Tibial nerve (tissue), 4 donors: ENCODE results near the gene PSMB1. TPM values are rescaled to one million over a fixed set of nuclear protein-coding genes. Genes with fewer than 3 reads are reported as not detected.

ENCODE experiments used
- DNase-seq, 2 donors: peaks; one replicate each; pipeline ENCODE4 v3.0.0-alpha.2; 2019; ENCODE audit warnings: low spot score in 2 of 2
- H3K27ac ChIP-seq, 4 donors: fragments of 200-600 bp; sonication (generic) in 3 of 4; one replicate each; pipeline ENCODE4 v1.5.1; 2017 to 2019; ENCODE audit warnings: mild to moderate bottlenecking in 1 of 4
- H3K27me3 ChIP-seq, 2 donors: fragments of 200-600 bp; sonication (generic) in 1 of 2; one replicate each; pipeline versions ENCODE4 v1.5.1 to v1.6.0; 2017 to 2019
- H3K36me3 ChIP-seq, 3 donors: fragments of 200-600 bp; sonication (generic); one replicate each; pipeline ENCODE4 v1.5.1; 2018 to 2019
- H3K4me1 ChIP-seq, 4 donors: fragments of 200-600 bp; sonication (generic) in 3 of 4; one replicate each; pipeline ENCODE4 v1.5.1; 2017 to 2019
- H3K4me3 ChIP-seq, 4 donors: fragments of 200-600 bp; sonication (generic) in 3 of 4; one replicate each; pipeline ENCODE4 v1.5.1; 2017 to 2019; ENCODE audit warnings: mild to moderate bottlenecking in 1 of 4, moderate library complexity in 1 of 4
- H3K9me3 ChIP-seq, 4 donors: fragments of 200-600 bp; sonication (generic) in 3 of 4; one replicate each; pipeline ENCODE4 v1.5.1; 2017 to 2019
- CTCF ChIP-seq, 5 experiments: fragments of 200-600 bp in 3 of 5; fragments of 450-650 bp in 2 of 5; sonication (generic) in 3 of 5; IDR thresholded peaks; one replicate each; pipeline ENCODE4 v1.5.1; 2016 to 2019; ENCODE audit warnings: antibody characterized with exemption in 5 of 5, mild to moderate bottlenecking in 3 of 5, moderate library complexity in 2 of 5
- EP300 ChIP-seq, 2 donors: sonication (generic); formaldehyde crosslinking; IDR thresholded peaks; one replicate each; pipeline ENCODE4 v1.6.1; 2017; ENCODE audit warnings: antibody characterized with exemption in 2 of 2, mild to moderate bottlenecking in 1 of 2
- POLR2A ChIP-seq, 2 donors: fragments of 450-650 bp; IDR thresholded peaks; one replicate each; pipeline ENCODE4 v1.6.1; 2017; ENCODE audit warnings: antibody characterized with exemption in 2 of 2, mild to moderate bottlenecking in 2 of 2, moderate library complexity in 2 of 2
- WGBS, 2 donors: methylation state at CpG; one replicate each; pipeline ENCODE4 v1.1.5; 2018; 5-methylcytosine and 5-hydroxymethylcytosine counted together
- total RNA-seq, 4 donors: library from RNA; depleted of rRNA; stranded (reverse); fragments of >200 nt; gene quantifications; one replicate each; pipeline ENCODE4 v1.1.0, GENCODE V29; 2016

Gene PSMB1
- total RNA-seq, 4 donors from 2014 or later = 122 to 207 (median 155) TPM

GRCh38 chr6:170553534-170554012 lies 466 bp upstream of the PSMB1 start:
- peak overlapping the region; percentile 92 to 97 (median 96) for H3K27ac ChIP-seq
- TF ChIP-seq CTCF (IDR thresholded peaks at IDR 0.05) = no peak
- no peak for TF ChIP-seq EP300 (IDR thresholded peaks at IDR 0.05)
- TF ChIP-seq POLR2A (IDR thresholded peaks at IDR 0.05) = no peak
- peak in 1 of 2 donors; percentile 51 for DNase-seq
- peaks cover 6 to 73% (median 39%) of the 10 kb centered on the region in 4 donors for H3K4me1 ChIP-seq
- 0% methylated on average over 13 of the region's 13 CpGs for WGBS, 2 donors
- peak overlapping the region; percentile 85 to 99 (median 86) for H3K4me3 ChIP-seq
- no peaks in the 10 kb centered on the region for H3K9me3 ChIP-seq
- H3K27me3 ChIP-seq = no peaks in the 10 kb centered on the region
- peaks cover 0 to 25% (median 0%) of the 10 kb centered on the region in 3 donors for H3K36me3 ChIP-seq

- DNase-seq = no peak
- Histone ChIP-seq H3K4me1 (peaks cover 0 to 28% (median 7%) of the 10 kb centered on the region in 4 donors), H3K4me3 (no peak overlapping the region), H3K36me3 (peaks cover 0 to 95% (median 35%) of the 10 kb centered on the region in 3 donors), H3K9me3 (no peaks in the 10 kb centered on the region), H3K27me3 (no peaks in the 10 kb centered on the region), H3K27ac (no peak overlapping the region)
- TF ChIP-seq EP300 (IDR thresholded peaks at IDR 0.05) = no peak
- no peak for TF ChIP-seq CTCF (IDR thresholded peaks at IDR 0.05)
- no peak for TF ChIP-seq POLR2A (IDR thresholded peaks at IDR 0.05)
- WGBS, 2 donors = 35 to 37% methylated on average over 2 of the region's 2 CpGs
These were observed 7.7 kb downstream of the PSMB1 start for GRCh38 chr6:170545405-170545804.

- Histone ChIP-seq H3K36me3 (peaks cover 0 to 95% (median 36%) of the 10 kb centered on the region in 3 donors), H3K27ac (no peak overlapping the region), H3K4me3 (no peak overlapping the region), H3K27me3 (no peaks in the 10 kb centered on the region), H3K4me1 (peaks cover 0 to 5% (median 0%) of the 10 kb centered on the region in 4 donors), H3K9me3 (no peaks in the 10 kb centered on the region)
- 93% methylated on average over 10 of the region's 10 CpGs for WGBS, 2 donors
- no peak for DNase-seq
- TF ChIP-seq EP300 (IDR thresholded peaks at IDR 0.05) = no peak
- TF ChIP-seq CTCF (IDR thresholded peaks at IDR 0.05) = no peak
- no peak for TF ChIP-seq POLR2A (IDR thresholded peaks at IDR 0.05)
These were observed 10.9 kb downstream of the PSMB1 start for GRCh38 chr6:170542031-170542719.

GRCh38 chr6:170537329-170537728 lies 15.8 kb downstream of the PSMB1 start:
- Histone ChIP-seq H3K36me3 (peaks cover 0 to 93% (median 9%) of the 10 kb centered on the region in 3 donors), H3K4me3 (no peak overlapping the region), H3K27me3 (no peaks in the 10 kb centered on the region), H3K9me3 (no peaks in the 10 kb centered on the region), H3K4me1 (peaks cover 0 to 5% (median 0%) of the 10 kb centered on the region in 4 donors), H3K27ac (no peak overlapping the region)
- no peak for TF ChIP-seq POLR2A (IDR thresholded peaks at IDR 0.05)
- TF ChIP-seq CTCF (IDR thresholded peaks at IDR 0.05) = no peak
- DNase-seq = no peak
- WGBS, 2 donors = 90 to 93% methylated on average over 4 of the region's 4 CpGs

GRCh38 chr6:170536671-170537070 lies 16.4 kb downstream of the PSMB1 start:
- H3K27ac ChIP-seq = no peak overlapping the region
- TF ChIP-seq EP300 (IDR thresholded peaks at IDR 0.05) = no peak
- no peak for TF ChIP-seq POLR2A (IDR thresholded peaks at IDR 0.05)
- no peak for TF ChIP-seq CTCF (IDR thresholded peaks at IDR 0.05)

More at GRCh38 chr6:170536671-170537070, 16.4 kb downstream of the PSMB1 start:
- Histone ChIP-seq H3K36me3 (peaks cover 0 to 91% (median 9%) of the 10 kb centered on the region in 3 donors), H3K27me3 (no peaks in the 10 kb centered on the region), H3K4me3 (no peak overlapping the region), H3K4me1 (peaks cover 0 to 4% (median 0%) of the 10 kb centered on the region in 4 donors), H3K9me3 (no peaks in the 10 kb centered on the region)
- no peak for DNase-seq
- 88 to 89% methylated on average over 5 of the region's 5 CpGs for WGBS, 2 donors
